Mucosa of rectum (tissue), 2 donors: Measurements from ENCODE around the gene ARHGAP23.
"Not testable (repeated sequence)": the region's sequence is repeated elsewhere in the genome, so short reads cannot be mapped to it uniquely, and the experiment has no call there.

ENCODE experiments used
- H3K27ac ChIP-seq, 2 donors: one replicate each; pipeline ENCODE4 v1.7.0; 2013; ENCODE audit warnings: inconsistent platforms in 2 of 2, low read depth in 2 of 2, low read length in 2 of 2
- H3K27me3 ChIP-seq, 2 donors: one replicate each; pipeline ENCODE4 v1.7.0; 2013; ENCODE audit warnings: low read length in 2 of 2; ENCODE audit not compliant: control insufficient read depth in 2 of 2, insufficient read depth in 2 of 2
- H3K36me3 ChIP-seq, 2 donors: one replicate each; pipeline ENCODE4 v1.7.0; 2013; ENCODE audit warnings: low read length in 2 of 2; ENCODE audit not compliant: control insufficient read depth in 2 of 2, insufficient read depth in 2 of 2
- H3K4me1 ChIP-seq, 2 donors: one replicate each; pipeline ENCODE4 v1.7.0; 2013; ENCODE audit warnings: low read length in 2 of 2, mild to moderate bottlenecking in 1 of 2; ENCODE audit not compliant: control insufficient read depth in 2 of 2, insufficient read depth in 2 of 2
- H3K4me3 ChIP-seq, 2 donors: one replicate each; pipeline ENCODE4 v1.7.0; 2013; ENCODE audit warnings: low read length in 2 of 2
- H3K9ac ChIP-seq, 2 donors: one replicate each; pipeline ENCODE4 v1.7.0; 2013; ENCODE audit warnings: low read length in 2 of 2, low read depth in 1 of 2, mild to moderate bottlenecking in 1 of 2
- H3K9me3 ChIP-seq, 2 donors: one replicate each; pipeline ENCODE4 v1.7.0; 2013; ENCODE audit warnings: low read length in 2 of 2; ENCODE audit not compliant: control insufficient read depth in 2 of 2
- donor health status: healthy.
- donor health status: Normal muscosa, but diverticular disease.

The ARHGAP23 gene

DNA sequence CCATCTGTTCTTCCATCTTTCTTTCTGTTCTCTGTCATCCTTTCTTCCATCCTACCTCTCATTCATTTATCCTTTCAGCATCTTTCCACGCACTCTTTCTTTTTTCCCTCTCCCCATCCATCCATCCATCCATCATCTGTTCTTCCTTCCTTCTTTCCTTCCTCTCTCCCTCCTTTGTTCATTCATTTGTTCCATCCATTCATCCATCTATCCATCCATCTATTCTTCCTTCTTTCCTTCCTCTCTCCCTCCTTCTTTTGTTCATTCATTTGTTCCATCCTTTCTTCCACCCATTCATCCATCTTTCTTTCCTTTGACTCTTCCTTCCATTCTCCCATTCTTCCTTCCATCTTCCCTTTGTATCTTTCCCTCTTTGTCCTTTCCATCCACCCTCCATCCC lies 39.2 kb downstream of the ARHGAP23 start:
- Histone ChIP-seq H3K36me3 (peaks cover 0 to 2% of the 10 kb centered on the region in 2 donors), H3K9ac (no peak overlapping the region), H3K27me3 (no peaks in the 10 kb centered on the region), H3K4me1 (peaks cover 5 to 7% of the 10 kb centered on the region in 2 donors), H3K4me3 (no peak overlapping the region), H3K27ac (no peak overlapping the region), H3K9me3 (no peaks in the 10 kb centered on the region)

GRCh38 chr17:38469875-38470274 lies 41.6 kb downstream of the ARHGAP23 start:
- Histone ChIP-seq H3K4me1 (no peaks in the 10 kb centered on the region), H3K9ac (no peak overlapping the region), H3K27ac (no peak overlapping the region), H3K36me3 (peaks cover 0 to 2% of the 10 kb centered on the region in 2 donors), H3K9me3 (no peaks in the 10 kb centered on the region), H3K4me3 (no peak overlapping the region), H3K27me3 (no peaks in the 10 kb centered on the region)

DNA sequence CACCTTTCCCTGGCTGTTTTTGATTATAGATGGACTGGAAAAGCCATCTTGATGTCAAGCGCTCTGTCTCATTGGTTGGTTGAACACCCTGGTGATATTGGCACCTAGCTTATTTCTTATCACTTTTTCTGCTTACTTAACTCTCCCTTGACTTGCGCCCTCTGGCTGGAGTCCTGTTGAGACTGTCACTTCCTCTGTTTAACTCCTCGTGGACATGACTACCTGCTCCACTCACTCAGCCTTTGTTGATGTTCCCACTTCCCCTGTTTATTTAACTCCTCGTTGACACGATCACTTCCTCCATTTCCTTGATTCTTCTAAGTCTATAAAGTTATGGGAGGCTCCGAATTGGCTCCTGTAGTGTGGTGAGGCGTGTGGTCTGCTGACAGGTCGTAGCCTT lies 43.0 kb downstream of the ARHGAP23 start:
- not testable (repeated sequence) for H3K27me3 ChIP-seq, H3K9ac ChIP-seq, H3K27ac ChIP-seq, H3K9me3 ChIP-seq, H3K4me3 ChIP-seq, H3K4me1 ChIP-seq, H3K36me3 ChIP-seq

DNA sequence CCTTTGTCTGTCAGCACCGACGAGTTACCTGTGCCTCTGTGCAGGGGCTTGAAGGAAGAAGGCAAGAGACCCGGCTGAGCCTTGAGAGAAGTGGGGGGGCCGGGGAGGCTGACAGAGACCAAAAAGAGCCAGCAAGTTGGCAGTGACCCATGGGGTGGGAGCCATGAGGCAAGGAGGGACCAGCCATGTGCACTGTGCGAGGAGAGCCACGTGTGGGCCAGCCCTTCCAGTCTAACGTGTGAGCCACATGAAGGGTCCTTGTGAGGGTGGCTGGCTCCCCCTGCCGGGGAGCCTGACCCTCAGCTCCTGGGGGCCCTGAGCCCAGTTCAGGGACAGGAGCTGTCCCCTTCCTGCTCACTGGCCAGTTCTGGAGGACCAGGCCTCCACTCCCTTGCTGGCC lies 46.4 kb downstream of the ARHGAP23 start:
- not testable (repeated sequence) for H3K4me3 ChIP-seq, H3K27me3 ChIP-seq, H3K27ac ChIP-seq, H3K9me3 ChIP-seq, H3K36me3 ChIP-seq, H3K9ac ChIP-seq, H3K4me1 ChIP-seq

GRCh38 chr17:38476549-38476948 lies 48.3 kb downstream of the ARHGAP23 start:
- no peak overlapping the region for H3K9ac ChIP-seq
- no peaks in the 10 kb centered on the region for H3K4me1 ChIP-seq
- no peaks in the 10 kb centered on the region for H3K27me3 ChIP-seq
- H3K9me3 ChIP-seq: no peaks in the 10 kb centered on the region
- no peak overlapping the region for H3K4me3 ChIP-seq
- H3K36me3 ChIP-seq: no peaks in the 10 kb centered on the region
- H3K27ac ChIP-seq: no peak overlapping the region

- not testable (repeated sequence) for H3K36me3 ChIP-seq, H3K4me3 ChIP-seq, H3K27ac ChIP-seq, H3K27me3 ChIP-seq, H3K9me3 ChIP-seq, H3K9ac ChIP-seq, H3K4me1 ChIP-seq
Measured at GRCh38 chr17:38477417-38477816, 49.2 kb downstream of the ARHGAP23 start.

DNA sequence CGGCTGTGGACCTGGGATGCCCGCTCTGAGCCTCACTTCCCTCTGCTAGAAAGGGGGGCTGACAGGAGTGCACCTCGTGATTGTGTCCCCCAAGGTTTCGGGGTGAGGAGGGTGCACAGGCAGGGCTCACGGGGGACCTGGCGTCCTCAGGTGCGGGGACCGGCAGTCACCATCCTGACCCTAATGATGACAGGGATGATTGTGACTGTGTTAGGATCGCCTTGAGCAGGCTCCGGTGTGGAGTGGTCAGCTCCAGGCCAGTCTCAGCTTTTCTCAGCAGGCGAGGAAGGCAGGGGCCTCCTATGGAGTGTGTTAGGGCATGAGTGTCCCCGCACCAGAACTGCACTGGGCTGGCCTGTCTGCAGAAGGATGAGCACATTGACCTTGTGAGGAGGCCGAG lies 49.7 kb downstream of the ARHGAP23 start:
- not testable (repeated sequence) for H3K36me3 ChIP-seq

GRCh38 chr17:38478667-38479066 lies 50.4 kb downstream of the ARHGAP23 start:
- H3K9ac ChIP-seq, H3K4me1 ChIP-seq, H3K9me3 ChIP-seq, H3K36me3 ChIP-seq, H3K27me3 ChIP-seq, H3K4me3 ChIP-seq, H3K27ac ChIP-seq: not testable (repeated sequence)

More for the DNA sequence above, 49.7 kb downstream of the ARHGAP23 start:
- H3K4me1 ChIP-seq, H3K27me3 ChIP-seq, H3K9ac ChIP-seq, H3K27ac ChIP-seq, H3K9me3 ChIP-seq, H3K4me3 ChIP-seq: not testable (repeated sequence)

- H3K27ac ChIP-seq, H3K4me3 ChIP-seq, H3K27me3 ChIP-seq, H3K36me3 ChIP-seq, H3K9me3 ChIP-seq, H3K4me1 ChIP-seq, H3K9ac ChIP-seq: not testable (repeated sequence)
Measured at GRCh38 chr17:38482039-38482699, 53.9 kb downstream of the ARHGAP23 start.

GRCh38 chr17:38482700-38483043 lies 54.4 kb downstream of the ARHGAP23 start:
- H3K27me3 ChIP-seq, H3K27ac ChIP-seq, H3K36me3 ChIP-seq, H3K4me1 ChIP-seq, H3K9ac ChIP-seq, H3K9me3 ChIP-seq, H3K4me3 ChIP-seq: not testable (repeated sequence)
